OCI-LY7 (cell line): ENCODE data around the gene ZNF813. TPM values are rescaled to one million over a fixed set of nuclear protein-coding genes. Genes with fewer than 3 reads are reported as not detected.
"Not testable (repeated sequence)": the region's sequence is repeated elsewhere in the genome, so short reads cannot be mapped to it uniquely, and the experiment has no call there.

Experiments
- BruUV-seq: library from RNA; stranded (reverse); fragments of 400-500 nt; replicated peaks from 2 replicates; lab custom pipeline; 2021; lab: Mats Ljungman, UMichigan
- CTCF ChIA-PET: fragments of 300-600 bp; sonication (Branson Sonifier 250); formaldehyde crosslinking; loops from one replicate; lab custom pipeline; 2022; ENCODE audit warnings: antibody characterized with exemption; ENCODE audit not compliant: unreplicated experiment; lab: Charles Lee
- POLR2A ChIA-PET: fragments of 300-600 bp; sonication (Branson Sonifier 250); formaldehyde crosslinking; loops from one replicate; lab custom pipeline; 2022; ENCODE audit warnings: antibody characterized with exemption; lab: Charles Lee
- DNase-seq: peaks from one replicate; pipeline ENCODE4 v3.0.0-alpha.2; 2015; ENCODE audit warnings: low spot score
- H2AFZ ChIP-seq: fragments of 200-600 bp; sonication (generic), shearing (Covaris generic); 2 replicates; pipeline ENCODE4 v1.6.1; 2014; ENCODE audit warnings: mild to moderate bottlenecking, antibody characterized with exemption, low read length, moderate library complexity
- H3K27ac ChIP-seq: fragments of 200-600 bp; sonication (generic); 2 replicates; pipeline ENCODE4 v1.5.1; 2014; ENCODE audit warnings: mixed run types, low read depth, mild to moderate bottlenecking, moderate library complexity, low read length, inconsistent platforms; ENCODE audit not compliant: poor library complexity, severe bottlenecking
- H3K36me3 ChIP-seq: fragments of 200-600 bp; sonication (generic); 2 replicates; pipeline ENCODE4 v1.6.1; 2014; ENCODE audit warnings: mild to moderate bottlenecking, antibody characterized with exemption, low read length, moderate library complexity, mixed read lengths; ENCODE audit not compliant: insufficient read depth
- H3K4me1 ChIP-seq: fragments of 200-600 bp; sonication (generic); 2 replicates; pipeline ENCODE4 v1.5.1; 2014; ENCODE audit warnings: mild to moderate bottlenecking, low read length; ENCODE audit not compliant: insufficient read depth, poor library complexity, severe bottlenecking
- H3K4me2 ChIP-seq: fragments of 200-600 bp; sonication (generic); 2 replicates; pipeline ENCODE4 v1.6.1; 2014; ENCODE audit warnings: mild to moderate bottlenecking, low read length
- H3K4me3 ChIP-seq: fragments of 200-600 bp; sonication (generic); 2 replicates; pipeline ENCODE4 v1.5.1; 2014; ENCODE audit warnings: mild to moderate bottlenecking, low read depth, low read length; ENCODE audit not compliant: poor library complexity, severe bottlenecking
- H3K79me2 ChIP-seq: fragments of 200-600 bp; sonication (generic); 2 replicates; pipeline ENCODE4 v1.6.1; 2016; ENCODE audit warnings: low read depth, mild to moderate bottlenecking, low read length, moderate library complexity, mixed read lengths; ENCODE audit not compliant: insufficient read depth
- H3K9me2 ChIP-seq: fragments of 200-600 bp; sonication (generic); 2 replicates; pipeline ENCODE4 v1.6.1; 2016; ENCODE audit warnings: mild to moderate bottlenecking, low read length, mixed read lengths; ENCODE audit not compliant: insufficient read depth
- H3K9me3 ChIP-seq: fragments of 200-600 bp; sonication (generic); 2 replicates; pipeline ENCODE4 v1.6.1; 2014; ENCODE audit warnings: mild to moderate bottlenecking, mixed run types, low read length, mixed read lengths
- H4K20me1 ChIP-seq: fragments of 200-600 bp; sonication (generic); 2 replicates; pipeline ENCODE4 v1.6.1; 2014; ENCODE audit warnings: mild to moderate bottlenecking, antibody characterized with exemption, low read length, moderate library complexity, mixed read lengths; ENCODE audit not compliant: insufficient read depth
- CTCF ChIP-seq: fragments of 200-600 bp; sonication (generic); conservative IDR thresholded peaks from 2 replicates; pipeline ENCODE4 v1.5.1; 2014; ENCODE audit warnings: mild to moderate bottlenecking, antibody characterized with exemption, low read length, moderate library complexity, mixed read lengths
- EZH2phosphoT487 ChIP-seq: fragments of 200-600 bp; sonication (generic); IDR thresholded peaks from 2 replicates; pipeline ENCODE4 v1.6.1; 2018; ENCODE audit warnings: low read depth, borderline replicate concordance, mild to moderate bottlenecking, mixed run types, antibody characterized with exemption, low read length, moderate library complexity, mixed read lengths
- intact Hi-C: fragments of 100-400 bp; cut with micrococcal nuclease; formaldehyde crosslinking; loops from one replicate; pipeline ENCODE4 v1.10.0; 2022; ENCODE audit not compliant: unreplicated experiment
- total RNA-seq, 2 experiments: library from RNA; depleted of rRNA in 1 of 2; stranded (reverse); fragments of >200 nt in 1 of 2; shearing (Covaris generic) in 1 of 2; gene quantifications; 2 replicates each; pipeline ENCODE4 v1.2.3, GENCODE V29; 2014 to 2022

ZNF813 gene
- total RNA-seq, 2 experiments from 2014 or later, result 5.9 to 6.7 TPM

DNA sequence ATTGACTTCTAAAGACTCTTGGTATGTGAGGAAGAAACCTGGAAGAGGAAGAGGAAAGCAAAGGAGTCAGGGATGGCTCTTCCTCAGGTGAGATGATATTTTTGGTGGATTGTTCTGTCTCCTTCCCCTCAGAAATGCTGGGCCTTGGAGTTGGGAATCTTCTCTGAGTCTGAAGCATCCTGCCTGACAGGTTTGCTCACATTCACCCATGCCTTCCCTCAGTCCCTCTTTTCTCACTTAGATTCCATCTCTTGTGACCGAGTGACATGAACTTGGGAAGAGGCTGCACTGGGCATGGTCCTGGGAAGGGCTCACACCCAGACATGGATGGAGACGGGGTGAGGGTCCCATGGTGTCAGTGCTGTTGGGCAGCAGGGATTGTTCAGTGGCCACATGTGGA is 16.2 kb downstream of the ZNF813 start:
- H3K9me2 ChIP-seq, intact Hi-C loops, H2AFZ ChIP-seq, POLR2A ChIA-PET, H3K4me1 ChIP-seq, H4K20me1 ChIP-seq, DNase-seq, H3K4me2 ChIP-seq, BruUV-seq, H3K27ac ChIP-seq, H3K79me2 ChIP-seq, CTCF ChIA-PET, H3K4me3 ChIP-seq: not testable (repeated sequence)
- Histone ChIP-seq H3K36me3 (peaks cover 79% of the 10 kb centered on the region), H3K9me3 (peaks cover 34% of the 10 kb centered on the region)

DNA sequence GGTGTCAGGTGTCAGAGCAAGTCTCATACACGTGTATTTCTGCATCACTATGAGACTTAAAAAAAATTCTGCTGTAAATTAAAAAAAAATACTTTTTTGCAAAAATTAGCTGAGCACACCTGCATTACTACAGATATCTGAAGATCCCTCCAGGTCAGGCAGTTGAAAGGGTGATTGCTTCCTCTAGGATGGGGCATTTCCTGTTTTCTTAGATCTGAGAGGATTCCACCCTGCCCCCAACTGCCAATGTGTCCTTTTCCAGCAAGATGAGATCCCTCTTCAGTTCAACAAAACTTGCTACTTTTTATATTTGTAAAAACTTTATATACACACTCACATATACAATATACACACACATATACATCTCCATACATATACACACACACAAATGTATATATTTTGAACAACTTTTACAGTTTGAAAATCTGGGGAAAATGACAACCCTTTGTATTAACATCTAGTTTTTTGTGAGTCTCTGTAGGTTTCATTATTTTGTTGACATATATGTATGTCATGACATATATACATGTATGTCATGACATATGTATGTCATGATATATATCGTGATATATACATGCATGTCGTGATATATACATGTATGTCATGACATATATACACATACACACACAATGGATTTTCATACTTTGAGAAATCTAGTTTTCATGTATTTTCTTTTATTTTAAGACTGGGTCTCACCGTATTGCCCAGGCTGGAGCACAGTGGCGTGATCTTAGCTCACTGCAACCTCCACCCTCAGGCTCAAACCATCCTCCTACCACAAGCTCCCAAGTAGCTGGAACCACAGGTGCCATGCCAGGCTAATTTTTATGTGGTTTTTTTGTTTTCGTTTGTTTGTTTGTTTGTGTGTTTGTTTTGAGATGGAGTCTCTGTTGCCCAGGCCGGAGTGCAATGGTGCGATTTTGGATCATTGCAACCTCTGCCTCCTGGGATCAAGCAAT is 17.8 kb downstream of the ZNF813 start:
- no peaks in the 10 kb centered on the region for H3K9me2 ChIP-seq

GRCh38 chr19:53492153-53492552 is 24.6 kb downstream of the ZNF813 start:
- no peaks in the 10 kb centered on the region for H3K4me1 ChIP-seq
- H4K20me1 ChIP-seq, result no peaks in the 10 kb centered on the region
- intact Hi-C loops, result no loop called here
- peaks cover 75% of the 10 kb centered on the region for H3K36me3 ChIP-seq
- H3K27ac ChIP-seq, result no peak overlapping the region
- no peaks in the 10 kb centered on the region for H3K9me2 ChIP-seq
- CTCF ChIA-PET, result no interaction called here
- TF ChIP-seq CTCF, result no peak
- TF ChIP-seq EZH2phosphoT487, result no peak
- no peak overlapping the region for H3K4me2 ChIP-seq
- no peak overlapping the region for H3K4me3 ChIP-seq
- no peaks in the 10 kb centered on the region for H3K79me2 ChIP-seq
- DNase-seq, result no peak
- H2AFZ ChIP-seq, result no peak overlapping the region
- H3K9me3 ChIP-seq, result peaks cover 8% of the 10 kb centered on the region; the same call in 1 of the 2 replicates
- POLR2A ChIA-PET, result no interaction called here
- BruUV-seq, result no TSS peak

More for the DNA sequence above, 17.8 kb downstream of the ZNF813 start:
- Histone ChIP-seq H3K4me2 (no peak overlapping the region), H3K79me2 (no peaks in the 10 kb centered on the region), H3K36me3 (peaks cover 78% of the 10 kb centered on the region), H3K4me1 (no peaks in the 10 kb centered on the region), H3K9me3 (peaks cover 26% of the 10 kb centered on the region), H3K27ac (no peak overlapping the region), H2AFZ (no peak overlapping the region), H3K4me3 (no peak overlapping the region), H4K20me1 (no peaks in the 10 kb centered on the region)
- no TSS peak for BruUV-seq
- POLR2A ChIA-PET, result no interaction called here
- no peak for DNase-seq
- intact Hi-C loops, result no loop called here
- TF ChIP-seq CTCF, result no peak
- no peak for TF ChIP-seq EZH2phosphoT487
- CTCF ChIA-PET, result no interaction called here

- H2AFZ ChIP-seq, CTCF ChIA-PET, H3K9me2 ChIP-seq, H3K9me3 ChIP-seq, BruUV-seq, H3K79me2 ChIP-seq, DNase-seq, H4K20me1 ChIP-seq, H3K27ac ChIP-seq, intact Hi-C loops, H3K4me3 ChIP-seq, POLR2A ChIA-PET, H3K4me2 ChIP-seq, H3K4me1 ChIP-seq: not testable (repeated sequence)
- peaks cover 23% of the 10 kb centered on the region for H3K36me3 ChIP-seq
Measured at GRCh38 chr19:53497311-53498023, 29.9 kb downstream of the ZNF813 start.
